ENCODE results near the gene NACC1.

DNA sequence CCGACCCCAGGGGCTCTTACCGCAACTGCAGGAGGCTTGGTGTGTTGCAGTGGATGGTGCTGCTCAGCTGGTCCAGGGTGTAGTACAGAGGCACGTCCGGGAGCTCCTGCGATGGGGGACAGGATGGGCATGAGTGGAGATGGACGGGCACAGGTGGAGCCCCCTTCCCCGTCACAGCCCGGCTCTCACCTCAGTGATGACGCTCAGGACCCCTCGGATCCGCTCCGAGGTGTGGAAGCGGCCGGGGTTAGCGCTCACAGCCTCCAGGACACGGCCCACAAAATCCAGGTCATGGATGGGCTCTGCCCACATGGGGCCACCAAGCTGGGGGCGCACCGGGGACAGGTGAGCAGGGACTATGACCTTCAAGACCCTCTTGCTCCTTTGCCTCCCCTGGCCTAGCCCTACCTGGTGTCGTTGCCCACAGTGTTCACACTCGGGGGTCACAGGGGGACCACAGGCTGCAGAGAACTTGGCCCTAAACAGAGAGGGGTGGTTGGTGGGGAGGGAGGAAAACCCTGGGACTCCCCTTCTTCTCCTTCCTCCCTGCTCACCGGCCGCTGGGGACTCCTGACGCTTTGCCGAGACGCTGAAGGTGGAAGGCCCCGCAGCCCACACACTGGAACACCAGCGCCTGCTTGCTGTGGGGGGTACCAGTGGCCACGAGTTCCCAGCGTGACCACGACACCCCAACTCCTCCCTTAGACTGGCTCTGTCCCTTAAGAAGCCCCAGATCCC, 8.5 kb upstream of the NACC1 start:
- TF ChIP-seq POLR2A (IDR thresholded peaks at IDR 0.05) = no peak
- TF ChIP-seq, protein P1, sequence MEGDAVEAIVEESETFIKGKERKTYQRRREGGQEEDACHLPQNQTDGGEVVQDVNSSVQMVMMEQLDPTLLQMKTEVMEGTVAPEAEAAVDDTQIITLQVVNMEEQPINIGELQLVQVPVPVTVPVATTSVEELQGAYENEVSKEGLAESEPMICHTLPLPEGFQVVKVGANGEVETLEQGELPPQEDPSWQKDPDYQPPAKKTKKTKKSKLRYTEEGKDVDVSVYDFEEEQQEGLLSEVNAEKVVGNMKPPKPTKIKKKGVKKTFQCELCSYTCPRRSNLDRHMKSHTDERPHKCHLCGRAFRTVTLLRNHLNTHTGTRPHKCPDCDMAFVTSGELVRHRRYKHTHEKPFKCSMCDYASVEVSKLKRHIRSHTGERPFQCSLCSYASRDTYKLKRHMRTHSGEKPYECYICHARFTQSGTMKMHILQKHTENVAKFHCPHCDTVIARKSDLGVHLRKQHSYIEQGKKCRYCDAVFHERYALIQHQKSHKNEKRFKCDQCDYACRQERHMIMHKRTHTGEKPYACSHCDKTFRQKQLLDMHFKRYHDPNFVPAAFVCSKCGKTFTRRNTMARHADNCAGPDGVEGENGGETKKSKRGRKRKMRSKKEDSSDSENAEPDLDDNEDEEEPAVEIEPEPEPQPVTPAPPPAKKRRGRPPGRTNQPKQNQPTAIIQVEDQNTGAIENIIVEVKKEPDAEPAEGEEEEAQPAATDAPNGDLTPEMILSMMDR (IDR thresholded peaks at IDR 0.05) = no peak

Measured in ovary (tissue), 3 donors.